HG02938 (cell line): ENCODE data around the gene CALY.

Experiments
- ATAC-seq: cut with Tn5 transposase; IDR thresholded peaks from one replicate; pipeline ENCODE4 v1.9.1; 2021; ENCODE audit warnings: mild to moderate bottlenecking, moderate library complexity; ENCODE audit not compliant: unreplicated experiment

CALY gene

DNA sequence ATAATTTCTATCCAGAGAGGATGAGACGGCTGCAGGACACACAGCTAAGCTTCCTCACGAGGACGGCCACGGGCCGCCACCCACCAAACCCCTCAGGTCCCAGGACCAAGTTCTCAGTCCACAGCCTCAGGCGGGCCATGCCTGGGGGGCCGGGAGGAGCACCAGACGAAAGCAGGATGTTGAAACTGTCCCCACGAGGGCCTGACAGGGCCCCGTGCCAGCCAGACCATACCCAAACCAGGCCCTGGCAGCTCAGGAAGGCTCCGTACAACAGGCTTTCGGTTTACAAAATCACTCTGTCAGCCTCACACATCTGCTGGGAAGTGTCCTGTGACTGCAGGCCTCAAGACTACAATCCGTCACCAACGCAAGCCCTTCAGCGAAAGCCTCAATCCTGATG, 42.5 kb downstream of the CALY start:
- ATAC-seq, result no peak

DNA sequence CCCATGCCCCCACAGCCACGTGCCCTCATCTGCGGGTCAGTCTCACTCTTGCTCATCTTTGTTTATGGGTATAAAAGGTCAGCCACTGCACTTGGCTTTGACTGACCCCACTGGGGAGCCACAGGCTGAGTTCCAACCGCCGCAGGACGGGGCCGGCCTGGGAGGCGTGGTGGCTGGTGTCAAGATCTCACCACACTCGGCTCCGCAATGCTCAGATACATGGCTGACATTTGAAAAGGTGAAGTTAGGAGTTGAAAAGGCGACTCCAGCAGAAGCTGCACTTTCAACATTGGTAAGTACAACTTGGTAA, 42.9 kb downstream of the CALY start:
- no peak for ATAC-seq

DNA sequence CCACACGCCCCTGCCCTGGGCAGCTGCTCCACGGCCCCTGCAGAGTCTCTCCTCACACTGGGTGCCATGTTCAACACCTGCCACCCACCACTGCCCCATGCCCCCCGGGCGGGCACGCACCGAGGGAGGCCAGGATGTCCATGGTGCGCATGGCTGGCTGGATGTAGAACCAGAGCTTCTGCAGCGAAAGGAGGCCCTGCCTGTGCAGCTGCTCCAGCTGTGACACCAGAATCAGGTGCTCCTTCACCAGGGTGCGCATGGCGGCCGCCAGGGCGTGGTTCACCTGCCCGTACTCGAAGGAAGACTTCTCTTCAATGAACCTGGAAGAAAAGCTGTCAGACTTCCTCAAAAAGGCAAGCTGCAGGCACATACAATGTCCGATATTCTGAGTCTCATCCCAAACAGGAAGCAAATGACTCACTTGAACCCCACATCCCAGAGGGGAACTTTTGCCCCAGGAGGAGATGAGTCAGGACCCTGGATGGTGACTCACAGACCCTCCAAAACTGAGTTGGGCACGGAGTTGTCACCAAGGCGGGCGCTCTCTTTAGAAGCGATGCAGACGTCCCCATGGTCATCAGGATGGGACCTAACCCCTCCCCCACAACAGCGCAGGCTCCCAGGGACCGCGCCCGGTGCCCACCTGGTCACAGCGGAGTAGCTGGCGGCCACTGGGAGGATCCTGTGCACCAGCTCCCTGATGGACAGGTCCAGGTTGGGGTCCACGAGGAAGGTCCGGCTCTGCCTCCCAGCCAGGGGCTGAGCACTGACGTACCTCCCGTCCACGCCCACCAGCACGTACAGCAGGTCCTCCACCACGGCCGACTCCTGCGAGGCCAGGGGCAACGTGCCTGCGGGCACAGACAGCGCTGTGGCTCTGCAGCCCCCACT, 43.5 kb downstream of the CALY start:
- no peak for ATAC-seq

DNA sequence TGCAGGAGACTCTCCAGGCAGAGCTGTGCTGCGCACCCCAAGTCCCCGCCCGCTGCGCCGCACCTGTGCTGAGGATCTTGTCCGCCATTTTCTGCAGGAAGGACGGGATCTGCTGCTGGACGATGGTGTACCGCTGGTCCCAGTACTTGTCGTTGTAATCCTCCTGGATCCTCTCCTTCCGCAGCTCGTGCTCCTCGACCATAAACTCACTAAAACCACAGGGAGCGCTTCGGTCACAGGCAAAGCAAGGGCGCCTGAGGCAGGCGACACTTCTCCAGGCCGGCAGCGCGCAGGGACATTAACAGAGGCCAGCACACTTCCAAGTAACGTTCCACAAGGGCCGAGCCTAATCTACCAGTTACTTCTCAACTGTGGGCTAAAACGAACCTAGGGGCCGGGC, 46.9 kb downstream of the CALY start:
- no peak for ATAC-seq

DNA sequence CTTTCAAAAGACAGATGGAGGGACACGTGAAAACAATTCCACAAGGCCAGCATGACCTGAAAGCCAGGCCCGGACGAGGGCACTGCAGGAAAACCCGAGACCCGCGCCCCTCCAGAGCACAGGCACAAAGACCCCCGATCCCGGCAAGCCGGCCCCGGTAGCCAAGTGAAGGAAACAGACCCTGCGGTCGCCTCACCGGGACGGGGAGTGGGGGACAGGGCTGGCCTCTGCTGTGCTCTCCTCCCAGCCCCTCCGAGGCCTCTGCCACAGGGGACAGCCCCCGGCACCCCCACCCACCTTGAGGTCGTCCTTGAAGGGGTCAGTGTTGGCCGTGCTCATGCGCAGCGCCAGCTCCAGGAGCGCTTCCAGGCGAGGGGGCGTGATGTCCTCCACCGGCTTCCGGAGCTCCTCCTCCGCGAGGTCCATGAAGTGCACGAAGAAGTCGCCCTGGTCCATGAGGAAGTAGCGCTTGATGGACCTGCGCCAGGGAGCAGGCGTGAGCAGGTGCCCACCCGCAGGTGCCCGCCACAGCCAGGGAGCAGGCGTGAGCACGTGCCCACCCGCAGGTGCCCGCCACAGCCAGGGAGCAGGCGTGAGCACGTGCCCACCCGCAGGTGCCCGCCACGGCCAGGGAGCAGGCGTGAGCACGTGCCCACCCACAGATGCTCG, 48.7 kb downstream of the CALY start:
- no peak for ATAC-seq

DNA sequence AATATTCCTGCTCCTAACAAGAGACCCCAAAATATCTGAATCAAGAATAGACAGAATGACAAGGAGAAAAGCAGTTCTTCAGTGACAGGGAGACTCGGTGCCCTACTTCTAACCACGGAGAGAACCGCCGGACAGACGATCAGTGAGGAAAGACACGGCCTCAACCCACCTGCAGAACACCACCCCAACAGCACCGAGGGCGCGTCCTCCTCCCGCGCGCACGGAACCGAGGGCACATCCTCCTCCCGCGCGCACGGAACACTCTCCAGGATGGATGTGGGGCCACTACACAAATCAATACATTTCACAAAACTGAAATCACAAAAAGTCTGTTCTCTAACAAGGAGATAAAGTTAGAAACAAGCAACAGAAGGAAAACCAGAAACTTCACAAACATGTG, 50.3 kb downstream of the CALY start:
- no peak for ATAC-seq

DNA sequence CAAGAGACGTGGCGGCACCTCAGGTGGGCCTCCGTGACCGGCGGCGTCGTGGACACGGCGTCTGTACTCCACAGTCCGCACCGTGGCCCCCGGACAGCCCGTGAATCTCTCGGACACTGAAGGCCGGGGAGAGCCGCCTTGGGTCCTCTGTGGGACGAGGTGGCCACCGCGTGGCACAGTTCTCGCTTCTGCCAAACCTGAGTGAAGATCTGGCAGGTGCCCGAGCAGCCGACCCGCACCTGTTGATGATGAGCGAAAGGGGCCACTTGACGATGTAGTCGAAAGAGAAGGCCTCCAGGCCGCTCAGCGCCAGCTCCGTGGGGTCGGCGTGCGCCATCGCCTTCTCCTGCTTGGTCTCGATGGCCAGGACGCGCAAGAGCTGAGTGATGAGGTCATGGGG, 51.5 kb downstream of the CALY start:
- ATAC-seq, result no peak

DNA sequence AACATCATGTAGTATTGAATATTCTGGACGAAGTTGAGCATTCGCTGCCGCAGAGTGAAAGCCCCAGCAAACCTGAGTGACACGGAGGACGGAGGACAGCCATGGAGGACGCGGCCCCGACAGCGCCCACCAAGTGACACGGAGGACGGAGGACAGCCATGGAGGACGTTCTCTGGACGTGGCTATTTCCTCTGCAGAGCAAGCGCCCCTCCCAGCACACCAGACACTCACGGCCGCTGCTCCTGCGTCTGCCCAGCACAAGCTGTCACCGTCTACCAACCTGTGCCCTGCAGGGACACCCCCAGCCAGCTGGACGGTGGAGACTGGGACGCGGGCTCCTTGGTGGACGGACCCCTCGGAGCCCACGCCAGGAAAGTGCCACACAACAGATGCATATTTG, 52.8 kb downstream of the CALY start:
- no peak for ATAC-seq

DNA sequence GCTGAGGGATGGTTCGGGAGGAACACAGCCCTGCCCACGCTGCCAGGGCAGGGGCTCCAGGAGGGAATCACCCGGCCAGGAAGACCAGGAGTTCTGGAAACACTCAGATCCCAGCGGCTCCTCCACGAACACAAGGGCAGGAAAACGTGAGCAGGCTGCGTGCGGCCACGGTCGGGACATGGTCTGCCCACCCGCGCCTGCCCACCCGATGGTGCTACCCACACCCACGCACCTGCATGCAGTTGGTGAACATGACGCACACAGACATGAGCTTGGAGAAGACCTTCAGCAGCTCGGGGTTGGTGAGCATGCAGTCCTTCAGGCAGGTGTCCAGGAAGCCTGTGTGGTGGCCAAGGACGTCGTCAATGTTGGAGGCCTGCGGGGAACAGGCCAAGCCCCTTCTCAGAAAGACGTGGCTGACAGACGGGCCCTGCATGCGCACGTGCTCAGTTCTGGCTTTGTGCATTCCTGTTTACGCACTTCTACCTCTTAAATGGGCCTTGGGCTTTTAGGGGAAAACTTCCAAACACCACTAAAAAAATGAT, 53.8 kb downstream of the CALY start:
- no peak for ATAC-seq

DNA sequence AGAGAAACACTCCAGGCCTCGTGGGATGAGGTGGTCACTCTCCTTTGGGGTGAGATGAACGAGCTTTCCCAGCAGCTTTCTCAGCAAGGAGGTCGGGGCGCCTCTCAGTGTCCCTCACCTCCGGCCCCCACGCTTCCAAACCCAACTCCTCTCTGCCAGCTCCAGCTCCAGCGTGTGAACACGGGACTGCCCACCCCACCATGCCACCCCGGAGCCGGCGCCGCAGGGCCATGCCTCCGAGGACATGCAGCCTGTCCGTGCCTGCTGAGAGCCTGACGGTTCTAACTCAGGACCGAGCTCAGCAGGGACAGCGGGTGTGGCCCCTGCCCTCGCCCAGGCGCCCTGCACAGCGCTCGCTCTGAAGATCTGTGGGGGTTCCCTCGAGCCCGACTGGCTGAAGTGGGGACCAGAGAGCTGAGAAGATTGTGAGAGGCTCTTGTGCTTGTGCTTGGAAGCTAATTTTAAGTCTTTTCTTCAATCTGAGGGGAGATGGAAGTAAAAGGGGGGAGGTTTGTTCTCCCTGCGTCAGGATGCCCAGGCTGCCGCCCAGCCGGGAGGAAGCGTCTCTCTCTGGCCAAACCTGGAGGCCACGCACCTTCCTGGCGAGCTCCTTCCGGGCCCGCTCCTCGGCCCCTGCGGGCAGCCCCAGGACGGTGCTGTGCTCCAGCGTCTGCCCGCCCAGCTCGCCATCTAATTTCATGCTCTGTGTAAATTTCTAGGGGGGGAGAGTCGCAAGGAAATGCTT, 54.9 kb downstream of the CALY start:
- ATAC-seq, result no peak

DNA sequence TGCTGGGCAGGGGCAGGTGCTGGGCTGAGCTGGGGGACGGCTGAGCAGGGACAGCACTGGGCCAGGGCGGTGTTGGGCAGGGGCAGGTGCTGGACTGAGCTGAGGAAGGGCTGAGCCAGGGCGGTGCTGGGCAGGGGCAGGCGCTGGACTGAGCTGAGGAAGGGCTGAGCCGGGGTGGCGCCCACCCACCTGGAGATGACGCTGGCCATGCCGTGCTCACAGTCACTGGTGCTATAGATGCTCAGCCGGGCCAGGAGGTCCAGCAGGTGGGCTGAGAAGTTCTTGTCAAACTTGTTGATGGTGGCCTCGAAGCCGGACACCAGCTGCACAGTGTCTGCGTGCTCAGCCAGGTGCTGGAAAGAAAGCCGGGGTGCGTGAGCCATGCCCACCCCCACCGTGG, 55.6 kb downstream of the CALY start:
- ATAC-seq, result no peak

DNA sequence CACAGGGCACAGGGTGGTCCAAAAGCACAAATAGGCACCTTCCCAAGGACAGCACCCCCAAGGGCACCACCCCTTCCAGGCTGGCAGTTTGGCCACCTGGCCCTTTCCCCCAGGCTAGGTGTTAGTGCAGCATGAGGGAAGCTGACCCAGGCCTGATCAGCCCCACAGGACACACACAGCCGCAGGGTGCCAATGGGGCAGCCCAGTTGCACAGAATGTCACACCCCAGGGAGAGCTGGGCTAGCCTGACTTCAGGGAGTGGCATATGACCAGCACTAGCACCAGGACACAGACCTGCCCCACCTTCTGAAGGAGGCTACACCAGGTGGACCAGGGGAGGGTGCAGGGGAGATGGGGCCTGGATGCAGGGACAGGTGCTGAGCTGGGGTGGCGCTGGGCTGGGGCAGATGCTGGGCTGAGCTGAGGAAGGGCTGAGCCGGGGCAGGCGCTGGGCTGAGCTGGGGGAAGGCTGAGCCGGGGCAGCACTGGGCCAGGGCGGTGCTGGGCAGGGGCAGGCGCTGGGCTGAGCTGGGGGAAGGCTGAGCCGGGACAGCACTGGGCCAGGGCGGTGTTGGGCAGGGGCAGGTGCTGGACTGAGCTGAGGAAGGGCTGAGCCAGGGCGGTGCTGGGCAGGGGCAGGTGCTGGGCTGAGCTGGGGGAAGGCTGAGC, 56.2 kb downstream of the CALY start:
- no peak for ATAC-seq

DNA sequence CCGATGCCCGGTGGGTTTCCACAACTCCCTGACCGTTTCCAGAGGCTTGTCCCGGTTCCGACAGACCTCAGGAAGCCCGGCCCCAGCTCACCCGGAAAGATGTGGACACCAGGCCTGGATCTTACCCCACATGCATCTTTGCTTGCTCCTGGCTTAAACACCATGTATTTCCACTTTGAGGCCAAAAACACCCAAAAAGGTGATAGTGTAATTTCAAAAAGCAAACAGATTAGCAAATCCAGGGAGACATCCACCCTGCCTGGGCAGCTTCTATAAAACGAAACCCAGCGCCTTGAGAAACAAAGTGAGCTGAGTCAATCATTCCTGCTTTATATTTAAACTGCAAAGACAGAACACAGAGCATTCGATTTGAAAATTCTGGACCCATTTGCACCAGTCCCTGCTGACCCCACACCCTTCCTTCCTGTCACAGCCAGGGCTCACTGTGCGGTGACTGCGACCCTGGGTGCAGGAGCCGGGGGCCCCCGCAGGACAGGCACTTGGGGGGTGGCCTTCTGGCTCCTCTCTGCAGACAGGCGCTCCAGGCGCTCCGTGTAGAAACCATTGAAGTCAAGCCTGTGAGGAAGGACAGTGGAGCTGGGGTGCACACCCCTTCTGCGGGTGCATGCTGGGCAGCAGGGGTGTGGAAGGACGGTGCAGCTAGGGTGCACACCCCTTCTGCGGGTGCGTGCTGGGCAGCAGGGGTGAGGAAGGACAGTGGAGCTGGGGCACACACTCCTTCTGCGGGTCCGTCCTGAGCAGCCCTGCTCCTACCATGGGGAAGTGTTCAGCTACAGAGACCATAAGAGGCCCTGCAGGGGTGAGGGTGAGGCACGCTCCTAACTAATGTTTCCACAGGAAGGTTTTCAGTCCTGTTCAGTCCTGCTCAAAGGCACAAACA, 57.1 kb downstream of the CALY start:
- no peak for ATAC-seq

DNA sequence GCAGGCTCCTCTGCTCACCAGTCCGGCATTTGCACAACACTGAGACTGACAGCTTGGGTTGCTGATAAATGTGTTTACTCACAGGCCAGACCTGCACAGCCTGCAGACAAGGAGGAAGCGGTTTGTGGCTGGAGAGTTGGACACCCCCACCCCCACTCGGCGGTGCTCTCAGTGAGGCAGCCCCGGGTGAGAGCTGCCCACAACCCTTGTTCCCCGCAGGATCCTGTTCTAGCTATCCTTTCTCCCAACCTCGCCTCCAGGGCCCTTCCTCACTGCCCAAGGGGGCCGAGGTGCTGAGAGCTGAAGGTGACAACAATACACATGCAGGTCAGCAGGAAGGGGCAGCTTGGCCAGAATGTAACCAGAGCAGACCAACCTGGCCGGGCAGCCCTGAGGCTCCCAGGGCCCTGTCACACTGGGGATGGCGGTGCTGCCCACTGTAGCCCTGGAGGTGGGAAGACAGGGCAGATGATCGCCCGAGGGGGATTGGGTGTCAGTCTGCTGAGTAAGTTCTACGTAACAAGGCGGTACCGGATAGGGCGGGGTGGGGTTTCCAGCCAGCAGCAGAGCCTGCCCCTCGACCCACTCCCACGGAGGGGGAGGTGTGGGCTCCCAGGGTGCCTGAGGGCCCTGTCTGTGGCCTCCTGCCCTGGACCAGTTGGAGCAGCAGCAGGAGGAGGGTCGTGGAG, 58.0 kb downstream of the CALY start:
- peak; percentile 49 for ATAC-seq

DNA sequence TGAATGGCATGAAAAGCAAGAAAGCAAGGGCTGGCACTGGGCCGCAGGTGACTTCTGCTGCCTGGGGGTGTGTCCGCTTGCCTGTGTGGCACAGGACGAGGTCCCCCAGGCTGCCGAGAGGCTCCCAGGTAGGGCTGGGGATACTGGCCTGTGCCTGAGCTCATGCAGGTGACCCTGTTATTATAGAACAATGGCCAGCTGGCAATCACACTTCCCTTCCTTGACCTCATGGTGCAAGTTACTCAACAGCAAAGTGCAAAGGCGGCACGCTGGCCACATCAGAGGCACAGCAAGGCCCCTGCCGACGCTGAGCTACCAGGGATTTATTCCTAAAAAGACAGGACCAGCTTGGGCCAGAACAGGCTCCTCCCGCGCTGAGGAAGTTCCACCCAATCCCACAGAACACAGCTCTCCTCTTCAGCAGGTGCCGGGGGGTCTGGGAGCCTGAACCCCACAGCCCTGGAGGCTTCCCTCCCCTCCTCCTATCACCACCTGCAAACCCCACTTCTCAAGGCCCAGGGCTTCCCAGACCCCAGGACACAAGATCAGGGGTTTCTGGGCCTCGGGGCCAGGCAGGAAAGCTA, 58.6 kb downstream of the CALY start:
- ATAC-seq, result no peak

DNA sequence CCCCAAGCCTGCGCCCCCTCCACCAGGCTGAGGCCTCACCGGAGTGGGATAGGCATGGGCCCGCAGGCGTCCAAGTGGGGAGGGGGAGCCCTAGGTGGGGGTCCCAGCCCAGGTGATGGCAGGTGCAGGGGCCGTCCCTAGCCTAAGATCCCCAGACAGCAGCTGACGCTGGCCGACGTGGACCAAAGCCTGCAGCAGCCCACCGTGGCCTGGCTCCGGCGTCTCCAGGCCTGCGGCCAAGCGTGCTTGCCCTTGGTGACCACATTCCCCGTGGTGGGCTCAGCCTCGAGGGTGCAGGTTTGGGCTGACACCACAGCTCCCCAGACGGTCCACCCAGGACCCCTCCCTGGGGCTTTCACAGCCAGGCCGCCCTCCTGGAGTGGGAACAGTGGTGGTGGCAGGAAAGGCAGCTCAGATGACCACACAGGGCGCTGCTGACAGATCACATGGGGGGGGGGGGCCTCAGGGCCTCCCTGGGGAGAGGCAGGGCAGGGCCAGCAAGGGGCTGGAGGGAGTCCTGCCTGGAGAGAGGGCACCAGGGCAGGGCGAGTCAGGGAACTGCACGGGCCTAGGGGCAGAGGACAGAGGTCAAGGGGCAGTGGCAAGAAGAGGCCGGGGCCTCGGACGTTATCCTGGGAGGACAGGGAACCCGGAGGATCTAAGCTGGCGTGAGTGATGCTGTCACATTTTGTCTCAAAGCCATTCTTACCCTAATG, 59.3 kb downstream of the CALY start:
- no peak for ATAC-seq

DNA sequence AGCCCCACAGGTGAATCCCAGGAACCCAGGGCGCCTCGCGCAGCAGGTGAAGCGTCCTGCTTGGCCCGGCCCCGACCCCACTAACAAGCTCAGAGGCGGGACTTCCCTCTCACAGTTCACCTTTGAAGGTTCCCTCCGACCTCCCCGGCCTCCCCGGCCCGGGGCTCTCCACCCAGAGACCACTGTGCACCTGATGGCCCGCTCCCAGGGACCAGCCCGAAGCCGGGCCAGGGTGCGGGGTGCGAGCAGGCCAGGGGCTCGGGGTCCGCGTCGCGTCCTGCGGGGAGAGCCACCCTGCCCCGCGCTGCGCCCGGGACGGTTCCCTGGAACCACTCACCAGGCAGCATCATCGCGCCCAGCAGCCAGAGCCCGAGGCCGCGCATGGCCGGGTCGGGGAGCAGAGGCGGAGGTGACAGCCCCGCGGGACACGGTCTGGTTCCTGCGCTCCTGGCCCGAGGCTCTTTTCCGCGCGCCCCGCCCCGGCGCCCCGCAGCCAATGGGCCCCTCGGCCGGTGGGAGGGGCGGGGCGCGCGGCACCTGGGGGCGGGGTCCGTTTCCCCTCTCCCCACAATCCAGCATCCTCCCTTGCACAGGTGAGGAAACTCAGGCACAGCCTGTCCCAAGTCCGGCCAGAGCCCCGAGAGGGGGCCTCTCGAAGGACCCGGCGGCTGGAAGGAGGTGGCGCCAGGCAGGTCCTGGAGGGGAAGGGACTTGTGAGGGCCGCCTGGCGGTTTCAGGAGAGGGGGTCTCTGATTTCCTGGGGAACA, 60.1 kb downstream of the CALY start, which contains the start of gene ADAM8:
Gene ADAM8 (minus strand): TSS at position 434 of the 767 bp plus-strand sequence. CDS start 51 bp downstream, at position 383.
- peak; percentile 34 for ATAC-seq

DNA sequence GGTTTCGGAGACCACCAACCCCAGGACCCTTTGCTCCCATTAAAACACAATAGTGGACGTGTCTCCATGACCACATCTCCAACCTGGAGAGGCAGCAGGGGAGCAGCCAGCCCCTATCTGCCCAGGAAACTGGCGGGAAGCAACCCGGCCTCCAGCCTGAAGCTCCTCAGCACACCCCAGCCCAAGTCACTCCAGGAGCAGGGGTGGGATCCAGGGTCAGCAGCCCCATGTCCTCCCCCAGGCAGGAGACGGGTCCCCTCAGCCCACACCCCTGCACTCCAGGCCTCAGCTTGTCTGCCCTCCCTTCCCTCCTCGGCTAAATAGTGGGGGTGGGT, 60.6 kb downstream of the CALY start:
- ATAC-seq, result no peak
